GM23248 (cell line): ENCODE measurements around the gene PYGB.

ENCODE experiments used
- EZH2 ChIP-seq: fragments of 200-600 bp; sonication (generic); IDR thresholded peaks from 2 replicates; pipeline ENCODE4 v1.6.1; 2018; ENCODE audit warnings: antibody characterized with exemption, mild to moderate bottlenecking; ENCODE audit not compliant: insufficient read depth, poor library complexity, severe bottlenecking
- EZH2phosphoT487 ChIP-seq: fragments of 200-600 bp; sonication (generic); IDR thresholded peaks from 2 replicates; pipeline ENCODE4 v1.6.1; 2018; ENCODE audit warnings: antibody characterized with exemption, moderate library complexity, mild to moderate bottlenecking, low read depth; ENCODE audit not compliant: insufficient read depth

DNA sequence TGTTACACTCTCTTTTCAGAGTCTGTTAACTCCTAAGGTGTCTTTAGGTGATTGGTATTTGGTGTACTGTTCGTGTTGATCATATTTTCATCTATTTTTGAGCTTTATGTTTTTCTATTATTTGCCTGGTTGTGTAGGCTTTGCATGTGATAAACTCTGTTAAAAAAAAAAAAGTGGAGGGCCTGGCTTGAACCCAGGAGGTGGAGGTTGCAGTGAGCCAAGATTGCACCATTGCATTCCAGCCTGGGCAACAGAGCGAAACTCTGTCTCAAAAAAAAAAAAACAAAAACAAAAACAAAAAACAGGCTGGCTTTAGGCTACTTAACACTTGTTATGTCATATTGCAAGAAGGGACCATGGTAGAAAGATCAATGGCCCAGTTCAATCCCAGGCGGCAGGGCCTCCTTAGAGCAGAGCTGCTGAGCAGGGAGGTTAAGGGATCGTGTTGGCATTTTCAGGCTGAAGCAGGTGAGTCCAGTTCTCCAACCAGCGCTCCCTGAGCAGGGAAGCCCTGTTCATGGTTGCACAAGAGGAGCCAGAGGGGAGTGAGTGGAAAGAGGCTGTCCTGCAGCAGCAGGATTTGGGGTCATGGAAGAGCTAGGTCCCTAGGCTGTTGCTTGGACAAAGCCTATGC lies 8.5 kb downstream of the PYGB start:
- no peak for TF ChIP-seq EZH2
- no peak for TF ChIP-seq EZH2phosphoT487
